Endothelial cell of umbilical vein (primary cell): Measurements from ENCODE around the gene NFX1.

Source experiments
- EZH2 ChIP-seq: IDR thresholded peaks from 2 replicates; pipeline ENCODE4 v1.6.1; 2012; ENCODE audit warnings: borderline replicate concordance, low read depth, mild to moderate bottlenecking, moderate library complexity, low read length, inconsistent platforms; ENCODE audit not compliant: severe bottlenecking
- GATA2 ChIP-seq: IDR thresholded peaks from 2 replicates; pipeline ENCODE4 v1.7.0; 2011; ENCODE audit warnings: low read depth, mild to moderate bottlenecking, moderate library complexity, mixed read lengths, low read length; ENCODE audit not compliant: insufficient read length, insufficient read depth
- MYC ChIP-seq: IDR thresholded peaks from one replicate; pipeline ENCODE4 v1.6.1; 2011; ENCODE audit warnings: mild to moderate bottlenecking, low read depth, low read length
- POLR2A ChIP-seq: IDR thresholded peaks from 2 replicates; pipeline ENCODE4 v1.6.1; 2012; ENCODE audit warnings: low read depth, mild to moderate bottlenecking, control low read depth, low read length
- POLR2AphosphoS5 ChIP-seq: IDR thresholded peaks from 2 replicates; pipeline ENCODE4 v1.6.1; 2012; ENCODE audit warnings: low read depth, mild to moderate bottlenecking, control low read depth, low read length, moderate library complexity; ENCODE audit not compliant: insufficient read depth
- TF ChIP-seq, protein P1 (sequence below), 2 donors: IDR thresholded peaks; 1 replicate in 1 of 2; 2 replicates in 1 of 2; pipeline ENCODE4 v1.5.1; 2011; ENCODE audit warnings: low read length in 2 of 2, mild to moderate bottlenecking in 2 of 2, moderate library complexity in 2 of 2, control low read depth in 1 of 2, inconsistent platforms in 1 of 2, low read depth in 1 of 2; ENCODE audit not compliant: insufficient read depth in 1 of 2; ENCODE audit errors: extremely low read depth in 1 of 2
- TF ChIP-seq, protein P2 (sequence below): IDR thresholded peaks from 2 replicates; pipeline ENCODE4 v1.6.1; 2011; ENCODE audit not compliant: insufficient read depth, insufficient read length

DNA sequence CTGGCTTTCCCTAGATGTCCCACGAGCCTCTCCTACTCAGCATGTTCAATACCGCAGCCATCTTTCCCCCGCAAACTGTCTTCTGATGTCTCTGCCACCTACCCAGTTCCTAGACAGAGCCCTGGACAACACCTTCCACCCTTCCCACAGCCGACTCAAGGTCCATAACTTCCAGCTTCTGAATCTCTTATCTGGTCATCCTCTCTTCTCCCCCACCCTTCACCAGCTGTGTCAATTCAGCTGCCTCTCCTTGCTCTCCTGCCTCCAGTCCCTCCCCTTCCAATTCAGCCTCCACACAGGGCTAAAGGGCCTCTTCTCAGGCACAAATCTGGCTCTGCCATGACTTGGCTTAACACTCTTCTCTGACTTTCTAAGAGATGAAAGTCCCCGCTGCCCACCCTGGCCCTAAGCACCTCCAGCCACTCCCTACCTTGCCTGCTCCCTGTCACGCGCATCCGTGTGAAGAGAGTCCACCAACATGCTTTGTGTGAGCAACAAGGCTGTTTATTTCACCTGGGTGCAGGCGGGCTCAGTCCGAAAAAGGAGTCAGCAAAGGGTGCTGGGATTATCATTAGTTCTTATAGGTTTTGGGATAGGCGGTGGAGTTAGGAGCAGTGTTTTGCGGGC is 86.9 kb downstream of the NFX1 start:
- TF ChIP-seq EZH2 (no peak), POLR2AphosphoS5 (no peak), POLR2A (no peak), GATA2 (no peak), MYC (no peak)
- TF ChIP-seq, protein P1, sequence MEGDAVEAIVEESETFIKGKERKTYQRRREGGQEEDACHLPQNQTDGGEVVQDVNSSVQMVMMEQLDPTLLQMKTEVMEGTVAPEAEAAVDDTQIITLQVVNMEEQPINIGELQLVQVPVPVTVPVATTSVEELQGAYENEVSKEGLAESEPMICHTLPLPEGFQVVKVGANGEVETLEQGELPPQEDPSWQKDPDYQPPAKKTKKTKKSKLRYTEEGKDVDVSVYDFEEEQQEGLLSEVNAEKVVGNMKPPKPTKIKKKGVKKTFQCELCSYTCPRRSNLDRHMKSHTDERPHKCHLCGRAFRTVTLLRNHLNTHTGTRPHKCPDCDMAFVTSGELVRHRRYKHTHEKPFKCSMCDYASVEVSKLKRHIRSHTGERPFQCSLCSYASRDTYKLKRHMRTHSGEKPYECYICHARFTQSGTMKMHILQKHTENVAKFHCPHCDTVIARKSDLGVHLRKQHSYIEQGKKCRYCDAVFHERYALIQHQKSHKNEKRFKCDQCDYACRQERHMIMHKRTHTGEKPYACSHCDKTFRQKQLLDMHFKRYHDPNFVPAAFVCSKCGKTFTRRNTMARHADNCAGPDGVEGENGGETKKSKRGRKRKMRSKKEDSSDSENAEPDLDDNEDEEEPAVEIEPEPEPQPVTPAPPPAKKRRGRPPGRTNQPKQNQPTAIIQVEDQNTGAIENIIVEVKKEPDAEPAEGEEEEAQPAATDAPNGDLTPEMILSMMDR (IDR thresholded peaks at IDR 0.05; ENCODE audit: extremely low read depth in 1 of 2, insufficient read depth in 1 of 2, low read depth in 1 of 2, low read length in 2 of 2): no peak
- TF ChIP-seq, protein P2, sequence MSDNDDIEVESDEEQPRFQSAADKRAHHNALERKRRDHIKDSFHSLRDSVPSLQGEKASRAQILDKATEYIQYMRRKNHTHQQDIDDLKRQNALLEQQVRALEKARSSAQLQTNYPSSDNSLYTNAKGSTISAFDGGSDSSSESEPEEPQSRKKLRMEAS: no peak
